ENCODE results near the gene FOXRED2.
"Not testable (repeated sequence)": the region's sequence is repeated elsewhere in the genome, so short reads cannot be mapped to it uniquely, and the experiment has no call there.

The FOXRED2 gene

GRCh38 chr22:36528795-36529751 is 22.2 kb upstream of the FOXRED2 start, which contains the start of gene EIF3D:
Gene EIF3D, minus strand, starts transcription at chr22:36529166. Its CDS starts 3,045 bp downstream, at chr22:36526121.
- H3K56ac ChIP-seq (ENCODE audit: low read length) = peak within 1 kb of the TSS; percentile 91
- H3K79me1 ChIP-seq (ENCODE audit: low read length) = peaks cover 5% of the 10 kb centered on the region
- peak within 1 kb of the TSS; percentile 23 for H3K18ac ChIP-seq (ENCODE audit: low read length)
- H3K79me2 ChIP-seq (ENCODE audit: control insufficient read depth, insufficient read depth, low read length) = peaks cover 18% of the 10 kb centered on the region
- peak within 1 kb of the TSS; percentile 88 for H3K9ac ChIP-seq (ENCODE audit: low read length)
- peak within 1 kb of the TSS; percentile 93 for H3K27ac ChIP-seq (ENCODE audit: low read depth, low read length)
- peak within 1 kb of the TSS; percentile 29 for H2BK120ac ChIP-seq (ENCODE audit: low read depth, low read length)
- H3K4ac ChIP-seq (ENCODE audit: low read depth, low read length) = peak within 1 kb of the TSS; percentile 73
- no peak within 1 kb of the TSS for H3K23ac ChIP-seq (ENCODE audit: low read length)
- no peak within 1 kb of the TSS for H2BK5ac ChIP-seq (ENCODE audit: low read length)
- no peak within 1 kb of the TSS for H4K5ac ChIP-seq (ENCODE audit: low read length)
- H3K36me3 ChIP-seq (ENCODE audit: control insufficient read depth, insufficient read depth, low read length) = peaks cover 8% of the 10 kb centered on the region
- H3K4me3 ChIP-seq (ENCODE audit: low read length) = peak within 1 kb of the TSS; percentile 80
- H4K8ac ChIP-seq (ENCODE audit: low read depth, low read length) = peak within 1 kb of the TSS; percentile 83
- H3K4me2 ChIP-seq (ENCODE audit: low read length) = peak within 1 kb of the TSS; percentile 88
- peak within 1 kb of the TSS; percentile 71 for H2AK5ac ChIP-seq (ENCODE audit: low read length)
- no CpG with 5 or more reads among the region's 82 CpGs for WGBS (ENCODE audit: extremely low coverage, insufficient coverage, low lambda C conversion rate)
- H3K4me1 ChIP-seq (ENCODE audit: control insufficient read depth, low read depth, low read length) = peaks cover 2% of the 10 kb centered on the region
- peak; percentile 100 for DNase-seq
- H2BK15ac ChIP-seq (replicated peaks; ENCODE audit: low read depth) = no peak within 1 kb of the TSS
- no peaks in the 10 kb centered on the region for H3K27me3 ChIP-seq (ENCODE audit: insufficient read depth, low read length, poor library complexity)

GRCh38 chr22:36528341-36528740 is 21.5 kb upstream of the FOXRED2 start:
- DNase-seq = no peak
- no peak overlapping the region for H2BK120ac ChIP-seq (ENCODE audit: low read depth, low read length)
- H3K27me3 ChIP-seq (ENCODE audit: insufficient read depth, low read length, poor library complexity) = no peaks in the 10 kb centered on the region
- peaks cover 2% of the 10 kb centered on the region for H3K4me1 ChIP-seq (ENCODE audit: control insufficient read depth, low read depth, low read length)
- H3K27ac ChIP-seq (ENCODE audit: low read depth, low read length) = no peak overlapping the region
- H3K79me2 ChIP-seq (ENCODE audit: control insufficient read depth, insufficient read depth, low read length) = peaks cover 18% of the 10 kb centered on the region
- H2BK5ac ChIP-seq (ENCODE audit: low read length) = no peak overlapping the region
- no CpG with 5 or more reads among the region's 8 CpGs for WGBS (ENCODE audit: extremely low coverage, insufficient coverage, low lambda C conversion rate)
- H3K18ac ChIP-seq (ENCODE audit: low read length) = peak overlapping the region; percentile 23
- peaks cover 5% of the 10 kb centered on the region for H3K79me1 ChIP-seq (ENCODE audit: low read length)
- no peak overlapping the region for H2BK15ac ChIP-seq (replicated peaks; ENCODE audit: low read depth)
- peak overlapping the region; percentile 57 for H3K4ac ChIP-seq (ENCODE audit: low read depth, low read length)
- H3K4me3 ChIP-seq (ENCODE audit: low read length) = peak overlapping the region; percentile 80
- no peak overlapping the region for H4K5ac ChIP-seq (ENCODE audit: low read length)
- H3K23ac ChIP-seq (ENCODE audit: low read length) = no peak overlapping the region
- H3K9ac ChIP-seq (ENCODE audit: low read length) = peak overlapping the region; percentile 73
- peak overlapping the region; percentile 88 for H3K56ac ChIP-seq (ENCODE audit: low read length)
- peak overlapping the region; percentile 71 for H2AK5ac ChIP-seq (ENCODE audit: low read length)
- H3K4me2 ChIP-seq (ENCODE audit: low read length) = peak overlapping the region; percentile 76
- peak overlapping the region; percentile 83 for H4K8ac ChIP-seq (ENCODE audit: low read depth, low read length)
- peaks cover 14% of the 10 kb centered on the region for H3K36me3 ChIP-seq (ENCODE audit: control insufficient read depth, insufficient read depth, low read length)

GRCh38 chr22:36522662-36523061 is 15.8 kb upstream of the FOXRED2 start:
- H3K56ac ChIP-seq (ENCODE audit: low read length) = no peak overlapping the region
- H3K27me3 ChIP-seq (ENCODE audit: insufficient read depth, low read length, poor library complexity) = no peaks in the 10 kb centered on the region
- H3K23ac ChIP-seq (ENCODE audit: low read length) = no peak overlapping the region
- no peak overlapping the region for H3K18ac ChIP-seq (ENCODE audit: low read length)
- no peak overlapping the region for H2AK5ac ChIP-seq (ENCODE audit: low read length)
- no peak for DNase-seq
- H3K36me3 ChIP-seq (ENCODE audit: control insufficient read depth, insufficient read depth, low read length) = peaks cover 35% of the 10 kb centered on the region
- no peak overlapping the region for H2BK15ac ChIP-seq (replicated peaks; ENCODE audit: low read depth)
- H2BK5ac ChIP-seq (ENCODE audit: low read length) = no peak overlapping the region
- H3K4me1 ChIP-seq (ENCODE audit: control insufficient read depth, low read depth, low read length) = peaks cover 2% of the 10 kb centered on the region
- no peak overlapping the region for H4K5ac ChIP-seq (ENCODE audit: low read length)
- H3K79me2 ChIP-seq (ENCODE audit: control insufficient read depth, insufficient read depth, low read length) = peaks cover 7% of the 10 kb centered on the region
- no peak overlapping the region for H3K4me2 ChIP-seq (ENCODE audit: low read length)
- H3K27ac ChIP-seq (ENCODE audit: low read depth, low read length) = no peak overlapping the region
- H3K9ac ChIP-seq (ENCODE audit: low read length) = no peak overlapping the region
- WGBS (ENCODE audit: extremely low coverage, insufficient coverage, low lambda C conversion rate) = no CpG with 5 or more reads among the region's 6 CpGs
- peaks cover 5% of the 10 kb centered on the region for H3K79me1 ChIP-seq (ENCODE audit: low read length)
- H3K4ac ChIP-seq (ENCODE audit: low read depth, low read length) = no peak overlapping the region
- no peak overlapping the region for H4K8ac ChIP-seq (ENCODE audit: low read depth, low read length)
- H2BK120ac ChIP-seq (ENCODE audit: low read depth, low read length) = no peak overlapping the region
- no peak overlapping the region for H3K4me3 ChIP-seq (ENCODE audit: low read length)

- Histone ChIP-seq H3K56ac (ENCODE audit: low read length) (no peak overlapping the region), H3K18ac (ENCODE audit: low read length) (no peak overlapping the region), H2BK15ac (replicated peaks; ENCODE audit: low read depth) (no peak overlapping the region), H3K9ac (ENCODE audit: low read length) (no peak overlapping the region), H2BK5ac (ENCODE audit: low read length) (no peak overlapping the region), H3K79me1 (ENCODE audit: low read length) (no peaks in the 10 kb centered on the region), H3K4me1 (ENCODE audit: control insufficient read depth, low read depth, low read length) (no peaks in the 10 kb centered on the region), H4K8ac (ENCODE audit: low read depth, low read length) (no peak overlapping the region), H2BK120ac (ENCODE audit: low read depth, low read length) (no peak overlapping the region), H3K4ac (ENCODE audit: low read depth, low read length) (no peak overlapping the region), H3K23ac (ENCODE audit: low read length) (no peak overlapping the region), H3K27ac (ENCODE audit: low read depth, low read length) (no peak overlapping the region), H3K36me3 (ENCODE audit: control insufficient read depth, insufficient read depth, low read length) (peaks cover 39% of the 10 kb centered on the region), H3K27me3 (ENCODE audit: insufficient read depth, low read length, poor library complexity) (no peaks in the 10 kb centered on the region), H3K79me2 (ENCODE audit: control insufficient read depth, insufficient read depth, low read length) (no peaks in the 10 kb centered on the region), H3K4me2 (ENCODE audit: low read length) (no peak overlapping the region), H4K5ac (ENCODE audit: low read length) (no peak overlapping the region), H3K4me3 (ENCODE audit: low read length) (no peak overlapping the region), H2AK5ac (ENCODE audit: low read length) (no peak overlapping the region)
- no CpG with 5 or more reads among the region's 3 CpGs for WGBS (ENCODE audit: extremely low coverage, insufficient coverage, low lambda C conversion rate)
- no peak for DNase-seq
Observed at GRCh38 chr22:36520423-36520822, 13.6 kb upstream of the FOXRED2 start.

- H2BK5ac ChIP-seq (ENCODE audit: low read length); DNase-seq; H3K27me3 ChIP-seq (ENCODE audit: insufficient read depth, low read length, poor library complexity); H3K4me2 ChIP-seq (ENCODE audit: low read length); H3K4me1 ChIP-seq (ENCODE audit: control insufficient read depth, low read depth, low read length); H2BK15ac ChIP-seq (replicated peaks; ENCODE audit: low read depth); H3K27ac ChIP-seq (ENCODE audit: low read depth, low read length); H4K5ac ChIP-seq (ENCODE audit: low read length); H3K23ac ChIP-seq (ENCODE audit: low read length); H2AK5ac ChIP-seq (ENCODE audit: low read length); H4K8ac ChIP-seq (ENCODE audit: low read depth, low read length); H3K79me1 ChIP-seq (ENCODE audit: low read length); H3K79me2 ChIP-seq (ENCODE audit: control insufficient read depth, insufficient read depth, low read length); H3K4me3 ChIP-seq (ENCODE audit: low read length); H3K56ac ChIP-seq (ENCODE audit: low read length); H3K9ac ChIP-seq (ENCODE audit: low read length); H2BK120ac ChIP-seq (ENCODE audit: low read depth, low read length); H3K18ac ChIP-seq (ENCODE audit: low read length); H3K4ac ChIP-seq (ENCODE audit: low read depth, low read length): not testable (repeated sequence)
- no CpG with 5 or more reads among the region's 2 CpGs for WGBS (ENCODE audit: extremely low coverage, insufficient coverage, low lambda C conversion rate)
- peaks cover 39% of the 10 kb centered on the region for H3K36me3 ChIP-seq (ENCODE audit: control insufficient read depth, insufficient read depth, low read length)
Observed at GRCh38 chr22:36519906-36520305, 13.1 kb upstream of the FOXRED2 start.
